Endothelial cell of umbilical vein (primary cell): ENCODE measurements around the gene RING1. TPM values are rescaled to one million over a fixed set of nuclear protein-coding genes. Genes with fewer than 3 reads are reported as not detected.

ENCODE experiments used
- BruUV-seq: library from RNA; stranded (reverse); fragments of 400-500 nt; replicated peaks from 2 replicates; lab custom pipeline; 2021; lab: Mats Ljungman, UMichigan
- CTCF ChIA-PET: fragments of 300-600, 350-600 bp; sonication (Branson Sonifier 250); formaldehyde crosslinking; loops from one replicate; lab custom pipeline; 2021; ENCODE audit warnings: antibody characterized with exemption, inconsistent platforms; lab: Charles Lee
- POLR2A ChIA-PET: fragments of 300-600, 350-600 bp; sonication (Branson Sonifier 250); formaldehyde crosslinking; loops from one replicate; lab custom pipeline; 2021; ENCODE audit warnings: antibody characterized with exemption, inconsistent platforms; lab: Charles Lee
- DNase-seq: peaks from one replicate; pipeline ENCODE4 v3.0.0-alpha.2; 2011; ENCODE audit warnings: low read depth, low spot score
- FAIRE-seq: peaks from 2 replicates; lab custom pipeline; 2011; peaks lifted over from hg19 to GRCh38; lab: Jason Lieb, UNC
- H2AFZ ChIP-seq: 2 replicates; pipeline ENCODE4 v1.6.0; 2012; ENCODE audit warnings: low read depth, low read length, control low read depth, inconsistent platforms
- H3K27ac ChIP-seq: 2 replicates; pipeline ENCODE4 v1.5.1; 2011; ENCODE audit warnings: low read depth, mild to moderate bottlenecking, control low read depth, low read length, moderate library complexity; ENCODE audit not compliant: insufficient read depth
- H3K27me3 ChIP-seq, 2 experiments: 2 replicates each; pipeline versions ENCODE4 v1.6.0 to v1.6.1; 2011; ENCODE audit warnings: low read length in 2 of 2, mixed read lengths in 1 of 2; ENCODE audit not compliant: control insufficient read depth in 2 of 2, insufficient read depth in 2 of 2
- H3K36me3 ChIP-seq, 2 experiments: 2 replicates in 1 of 2; 3 replicates in 1 of 2; pipeline ENCODE4 v1.5.1; 2011; ENCODE audit warnings: low read length in 2 of 2, mild to moderate bottlenecking in 1 of 2, moderate library complexity in 1 of 2; ENCODE audit not compliant: control insufficient read depth in 2 of 2, insufficient read depth in 2 of 2; ENCODE audit errors: extremely low read depth in 1 of 2
- H3K4me1 ChIP-seq: 3 replicates; pipeline ENCODE4 v1.5.1; 2011; ENCODE audit warnings: mild to moderate bottlenecking, low read length; ENCODE audit not compliant: control insufficient read depth, insufficient read depth; ENCODE audit errors: extremely low read depth
- H3K4me2 ChIP-seq: 2 replicates; pipeline ENCODE4 v1.6.1; 2011; ENCODE audit warnings: low read length, control low read depth, mixed read lengths; ENCODE audit not compliant: insufficient read depth
- H3K4me3 ChIP-seq, 3 experiments: fragments of 200-600 bp in 1 of 3; sonication (generic), shearing (Covaris generic) in 1 of 3; replicated peaks in 1 of 3; 2 replicates each; pipeline ENCODE4 v1.5.1; 2011 to 2016; ENCODE audit warnings: control low read depth in 3 of 3, low read length in 3 of 3, mild to moderate bottlenecking in 2 of 3, inconsistent platforms in 1 of 3, low read depth in 1 of 3, moderate library complexity in 1 of 3; ENCODE audit not compliant: insufficient read depth in 1 of 3
- H3K79me2 ChIP-seq: 2 replicates; pipeline ENCODE4 v1.6.0; 2012; ENCODE audit warnings: low read length, inconsistent platforms; ENCODE audit not compliant: control insufficient read depth, insufficient read depth
- H3K9ac ChIP-seq: replicated peaks from 2 replicates; pipeline ENCODE3; 2011; ENCODE audit warnings: low read length, control low read depth; ENCODE audit not compliant: insufficient read depth; ENCODE audit errors: extremely low read depth
- H3K9me1 ChIP-seq: replicated peaks from 3 replicates; pipeline ENCODE4 v1.6.0; 2011; ENCODE audit warnings: mild to moderate bottlenecking, low read length; ENCODE audit not compliant: control insufficient read depth, insufficient read depth; ENCODE audit errors: extremely low read depth
- H3K9me3 ChIP-seq: replicated peaks from 2 replicates; pipeline ENCODE4 v1.5.1; 2012; ENCODE audit warnings: low read length, inconsistent platforms; ENCODE audit not compliant: control insufficient read depth, insufficient read depth
- H4K20me1 ChIP-seq: replicated peaks from 2 replicates; pipeline ENCODE3; 2011; ENCODE audit warnings: mild to moderate bottlenecking, low read length; ENCODE audit not compliant: control insufficient read depth, insufficient read depth; ENCODE audit errors: extremely low read depth
- EZH2 ChIP-seq: IDR thresholded peaks from 2 replicates; pipeline ENCODE4 v1.6.1; 2012; ENCODE audit warnings: borderline replicate concordance, low read depth, mild to moderate bottlenecking, moderate library complexity, low read length, inconsistent platforms; ENCODE audit not compliant: severe bottlenecking
- FOS ChIP-seq: IDR thresholded peaks from 2 replicates; pipeline ENCODE4 v1.6.1; 2011; ENCODE audit warnings: mild to moderate bottlenecking, low read length, moderate library complexity, borderline replicate concordance; ENCODE audit not compliant: insufficient read depth
- GATA2 ChIP-seq: IDR thresholded peaks from 2 replicates; pipeline ENCODE4 v1.7.0; 2011; ENCODE audit warnings: low read depth, mild to moderate bottlenecking, moderate library complexity, mixed read lengths, low read length; ENCODE audit not compliant: insufficient read length, insufficient read depth
- JUN ChIP-seq: IDR thresholded peaks from 2 replicates; pipeline ENCODE4 v1.6.1; 2011; ENCODE audit warnings: borderline replicate concordance, low read depth; ENCODE audit not compliant: insufficient read length, insufficient read depth
- MYC ChIP-seq: IDR thresholded peaks from one replicate; pipeline ENCODE4 v1.6.1; 2011; ENCODE audit warnings: mild to moderate bottlenecking, low read depth, low read length
- POLR2A ChIP-seq: IDR thresholded peaks from 2 replicates; pipeline ENCODE4 v1.6.1; 2012; ENCODE audit warnings: low read depth, mild to moderate bottlenecking, control low read depth, low read length
- POLR2AphosphoS5 ChIP-seq: IDR thresholded peaks from 2 replicates; pipeline ENCODE4 v1.6.1; 2012; ENCODE audit warnings: low read depth, mild to moderate bottlenecking, control low read depth, low read length, moderate library complexity; ENCODE audit not compliant: insufficient read depth
- dilution Hi-C: fragments of 300-500 bp; cut with MboI; formaldehyde crosslinking; loops from one replicate; pipeline ENCODE4 v1.15.0; 2019; ENCODE audit warnings: low sequenced_read_pairs; ENCODE audit not compliant: extremely low pct_ligation_motif_present
- intact Hi-C: fragments of 100-400 bp; cut with micrococcal nuclease; formaldehyde crosslinking; loops from one replicate; pipeline ENCODE4 v1.10.0; 2022
- polyA plus RNA-seq, 4 experiments: library from polyadenylated mRNA; depleted of rRNA in 3 of 4; stranded (reverse) in 3 of 4; unstranded in 1 of 4; fragments of >200 nt; gene quantifications; 2 replicates each; pipeline versions ENCODE4 v1.2.1 to v1.2.3, GENCODE V29; 2011 to 2012; ENCODE audit warnings: missing spikeins in 1 of 4
- total RNA-seq: library from RNA; stranded (reverse); gene quantifications from 2 replicates; pipeline ENCODE4 v1.2.3, GENCODE V29; 2021
- TF ChIP-seq, protein P1 (sequence below): IDR thresholded peaks from 2 replicates; pipeline ENCODE4 v1.6.1; 2011; ENCODE audit not compliant: insufficient read depth, insufficient read length
- TF ChIP-seq, protein P2 (sequence below), 2 donors: IDR thresholded peaks; 1 replicate in 1 of 2; 2 replicates in 1 of 2; pipeline ENCODE4 v1.5.1; 2011; ENCODE audit warnings: low read length in 2 of 2, mild to moderate bottlenecking in 2 of 2, moderate library complexity in 2 of 2, control low read depth in 1 of 2, inconsistent platforms in 1 of 2, low read depth in 1 of 2; ENCODE audit not compliant: insufficient read depth in 1 of 2; ENCODE audit errors: extremely low read depth in 1 of 2

RING1 gene
- total and polyA plus RNA-seq, 2 donors (not counting 3 experiments of a cell fraction or from before 2014, with no cell fraction given) = 26.8 to 27.9 TPM

DNA sequence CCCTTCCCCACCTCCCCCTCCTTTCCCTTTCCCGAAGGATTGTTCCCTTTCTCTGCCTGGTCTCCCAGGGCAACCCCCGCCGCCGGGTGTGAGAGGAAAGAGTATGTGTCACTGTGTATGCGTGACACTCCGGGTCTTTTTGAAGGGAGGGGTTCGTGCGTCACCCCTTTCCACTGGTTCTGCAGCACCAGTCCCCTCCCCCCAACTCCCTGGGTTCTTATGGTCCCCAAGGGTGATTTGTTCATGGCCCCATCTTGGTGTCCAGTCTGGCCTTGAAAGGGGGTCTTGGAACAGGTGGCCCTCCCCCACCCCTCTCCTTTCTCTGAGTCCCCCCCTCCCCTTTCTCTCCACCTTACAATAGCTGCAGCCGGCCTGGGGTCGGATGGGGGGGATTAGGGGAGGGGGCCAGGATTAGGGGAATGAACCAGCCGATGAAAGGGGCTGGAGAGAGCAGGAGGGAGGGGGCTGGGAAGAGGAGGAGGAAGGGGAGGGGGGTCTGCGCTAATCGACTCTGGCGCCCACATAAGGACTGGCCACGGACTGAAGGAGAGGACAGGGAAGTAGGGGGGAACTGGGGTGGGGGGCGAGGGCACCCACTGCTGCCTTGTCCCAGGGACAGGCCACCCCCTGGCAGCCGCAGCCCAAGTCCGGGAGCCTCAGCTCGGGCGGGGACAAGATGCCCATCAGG is 1.3 kb upstream of the RING1 start:
- Histone ChIP-seq H3K27me3 (no peaks in the 10 kb centered on the region), H3K79me2 (peaks cover 13% of the 10 kb centered on the region), H4K20me1 (no peaks in the 10 kb centered on the region), H3K4me2 (peak overlapping the region; percentile 93), H3K9me3 (no peaks in the 10 kb centered on the region), H3K27ac (peak overlapping the region; percentile 95), H3K9ac (peak overlapping the region; percentile 97), H3K9me1 (no peaks in the 10 kb centered on the region), H3K36me3 (peaks cover 13 to 15% of the 10 kb centered on the region in 2 experiments), H3K4me1 (peaks cover 25% of the 10 kb centered on the region), H3K4me3 (peak overlapping the region in 2 of 3 experiments; percentile 83 to 85), H2AFZ (peak overlapping the region; percentile 79)
- dilution Hi-C loops = no loop called here
- POLR2A ChIA-PET = no interaction called here
- DNase-seq (peak; percentile 74), FAIRE-seq (no peak)
- no TSS peak for BruUV-seq
- TF ChIP-seq, protein P1, sequence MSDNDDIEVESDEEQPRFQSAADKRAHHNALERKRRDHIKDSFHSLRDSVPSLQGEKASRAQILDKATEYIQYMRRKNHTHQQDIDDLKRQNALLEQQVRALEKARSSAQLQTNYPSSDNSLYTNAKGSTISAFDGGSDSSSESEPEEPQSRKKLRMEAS = no peak
- TF ChIP-seq JUN (peak; percentile 40), GATA2 (no peak)
- CTCF ChIA-PET = interaction anchor here (1.9 to 2.7 kb wide), 2 partner anchors 9 to 41 kb away, joined by 9 to 29 read pairs; no protein-coding TSS in a partner anchor
- intact Hi-C loops = no loop called here

DNA sequence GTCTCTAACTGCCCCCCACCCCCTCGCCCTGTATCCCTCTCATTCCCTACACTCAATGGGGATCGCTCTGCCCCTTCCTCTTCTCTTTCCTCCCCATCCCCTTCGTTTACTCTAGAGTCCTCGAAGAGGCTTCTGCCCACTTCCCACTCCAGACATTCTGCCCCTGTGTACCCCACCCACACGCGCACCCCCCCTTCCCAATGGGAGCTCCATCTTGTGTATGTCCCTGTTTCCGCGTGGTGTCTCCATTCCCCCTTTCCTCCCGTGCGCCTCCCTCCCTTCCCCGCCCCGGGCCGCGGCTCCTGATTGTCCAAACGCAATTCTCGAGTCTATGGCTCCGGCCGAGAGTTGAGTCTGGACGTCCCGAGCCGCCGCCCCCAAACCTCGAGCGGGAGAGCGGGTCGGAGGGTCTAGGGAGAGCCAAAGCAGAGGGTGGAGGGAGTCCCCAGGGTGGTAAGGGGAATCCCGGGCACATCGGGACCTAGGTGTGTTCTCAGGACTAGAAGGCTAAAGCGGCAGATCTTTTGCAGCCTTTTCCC is 679 bp upstream of the RING1 start:
- FAIRE-seq = peak; percentile 67
- Histone ChIP-seq H3K36me3 (peaks cover 7 to 12% of the 10 kb centered on the region in 2 experiments), H3K27me3 (no peaks in the 10 kb centered on the region), H2AFZ (peak overlapping the region; percentile 79), H3K79me2 (peaks cover 7% of the 10 kb centered on the region), H4K20me1 (no peaks in the 10 kb centered on the region), H3K9me1 (no peaks in the 10 kb centered on the region), H3K9ac (peak overlapping the region; percentile 97), H3K4me1 (peaks cover 22% of the 10 kb centered on the region), H3K4me2 (peak overlapping the region; percentile 93), H3K9me3 (no peaks in the 10 kb centered on the region), H3K4me3 (peak overlapping the region; percentile 83 to 85 (median 85)), H3K27ac (peak overlapping the region; percentile 95)
- intact Hi-C loops = loop anchor here (1.0 kb wide), 1 partner anchor 41 kb away; no protein-coding TSS in a partner anchor
- no peak for TF ChIP-seq EZH2
- TF ChIP-seq MYC = no peak
- no peak for TF ChIP-seq GATA2
- no peak for TF ChIP-seq FOS
- TF ChIP-seq, protein P2, sequence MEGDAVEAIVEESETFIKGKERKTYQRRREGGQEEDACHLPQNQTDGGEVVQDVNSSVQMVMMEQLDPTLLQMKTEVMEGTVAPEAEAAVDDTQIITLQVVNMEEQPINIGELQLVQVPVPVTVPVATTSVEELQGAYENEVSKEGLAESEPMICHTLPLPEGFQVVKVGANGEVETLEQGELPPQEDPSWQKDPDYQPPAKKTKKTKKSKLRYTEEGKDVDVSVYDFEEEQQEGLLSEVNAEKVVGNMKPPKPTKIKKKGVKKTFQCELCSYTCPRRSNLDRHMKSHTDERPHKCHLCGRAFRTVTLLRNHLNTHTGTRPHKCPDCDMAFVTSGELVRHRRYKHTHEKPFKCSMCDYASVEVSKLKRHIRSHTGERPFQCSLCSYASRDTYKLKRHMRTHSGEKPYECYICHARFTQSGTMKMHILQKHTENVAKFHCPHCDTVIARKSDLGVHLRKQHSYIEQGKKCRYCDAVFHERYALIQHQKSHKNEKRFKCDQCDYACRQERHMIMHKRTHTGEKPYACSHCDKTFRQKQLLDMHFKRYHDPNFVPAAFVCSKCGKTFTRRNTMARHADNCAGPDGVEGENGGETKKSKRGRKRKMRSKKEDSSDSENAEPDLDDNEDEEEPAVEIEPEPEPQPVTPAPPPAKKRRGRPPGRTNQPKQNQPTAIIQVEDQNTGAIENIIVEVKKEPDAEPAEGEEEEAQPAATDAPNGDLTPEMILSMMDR (IDR thresholded peaks at IDR 0.05; ENCODE audit: extremely low read depth in 1 of 2, insufficient read depth in 1 of 2, low read depth in 1 of 2, low read length in 2 of 2) = no peak
- TF ChIP-seq POLR2AphosphoS5 = no peak
- TF ChIP-seq, protein P1 = no peak
- TF ChIP-seq POLR2A = no peak
- TF ChIP-seq JUN = no peak
- ChIA-PET POLR2A (interaction anchor here (1.1 kb wide), 1 partner anchor 64 kb away, joined by 4 read pairs; the partner anchor contains the start of genes RPS18 and VPS52), CTCF (interaction anchor here (1.9 to 2.7 kb wide), 2 partner anchors 10 to 40 kb away, joined by 9 to 29 read pairs; no protein-coding TSS in a partner anchor)
- dilution Hi-C loops = no loop called here
- no TSS peak for BruUV-seq
- peak; percentile 60 for DNase-seq
